Measurements from ENCODE around the gene TOLLIP. TPM values are rescaled to one million over a fixed set of nuclear protein-coding genes. Genes with fewer than 3 reads are reported as not detected.

The TOLLIP gene
- total and polyA plus RNA-seq, 9 of the 15 experiments (the other 6 are each of a cell fraction or from before 2014, with no cell fraction given): 0.23 to 22.8 (median 7.1) TPM

GRCh38 chr11:1351278-1351937 is 42.0 kb upstream of the TOLLIP start (continued):
- TF ChIP-seq, protein P1, sequence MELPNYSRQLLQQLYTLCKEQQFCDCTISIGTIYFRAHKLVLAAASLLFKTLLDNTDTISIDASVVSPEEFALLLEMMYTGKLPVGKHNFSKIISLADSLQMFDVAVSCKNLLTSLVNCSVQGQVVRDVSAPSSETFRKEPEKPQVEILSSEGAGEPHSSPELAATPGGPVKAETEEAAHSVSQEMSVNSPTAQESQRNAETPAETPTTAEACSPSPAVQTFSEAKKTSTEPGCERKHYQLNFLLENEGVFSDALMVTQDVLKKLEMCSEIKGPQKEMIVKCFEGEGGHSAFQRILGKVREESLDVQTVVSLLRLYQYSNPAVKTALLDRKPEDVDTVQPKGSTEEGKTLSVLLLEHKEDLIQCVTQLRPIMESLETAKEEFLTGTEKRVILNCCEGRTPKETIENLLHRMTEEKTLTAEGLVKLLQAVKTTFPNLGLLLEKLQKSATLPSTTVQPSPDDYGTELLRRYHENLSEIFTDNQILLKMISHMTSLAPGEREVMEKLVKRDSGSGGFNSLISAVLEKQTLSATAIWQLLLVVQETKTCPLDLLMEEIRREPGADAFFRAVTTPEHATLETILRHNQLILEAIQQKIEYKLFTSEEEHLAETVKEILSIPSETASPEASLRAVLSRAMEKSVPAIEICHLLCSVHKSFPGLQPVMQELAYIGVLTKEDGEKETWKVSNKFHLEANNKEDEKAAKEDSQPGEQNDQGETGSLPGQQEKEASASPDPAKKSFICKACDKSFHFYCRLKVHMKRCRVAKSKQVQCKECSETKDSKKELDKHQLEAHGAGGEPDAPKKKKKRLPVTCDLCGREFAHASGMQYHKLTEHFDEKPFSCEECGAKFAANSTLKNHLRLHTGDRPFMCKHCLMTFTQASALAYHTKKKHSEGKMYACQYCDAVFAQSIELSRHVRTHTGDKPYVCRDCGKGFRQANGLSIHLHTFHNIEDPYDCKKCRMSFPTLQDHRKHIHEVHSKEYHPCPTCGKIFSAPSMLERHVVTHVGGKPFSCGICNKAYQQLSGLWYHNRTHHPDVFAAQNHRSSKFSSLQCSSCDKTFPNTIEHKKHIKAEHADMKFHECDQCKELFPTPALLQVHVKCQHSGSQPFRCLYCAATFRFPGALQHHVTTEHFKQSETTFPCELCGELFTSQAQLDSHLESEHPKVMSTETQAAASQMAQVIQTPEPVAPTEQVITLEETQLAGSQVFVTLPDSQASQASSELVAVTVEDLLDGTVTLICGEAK (IDR thresholded peaks at IDR 0.05): no peak
- TF ChIP-seq, protein P1 (CRISPR knock-in tag; IDR thresholded peaks at IDR 0.05): no peak
- no peak for TF ChIP-seq OTX1 (CRISPR knock-in tag; IDR thresholded peaks at IDR 0.05)
- no peak for TF ChIP-seq HDAC3 (IDR thresholded peaks at IDR 0.05; ENCODE audit: borderline replicate concordance, partially characterized antibody)
- TF ChIP-seq RBBP5 (IDR thresholded peaks at IDR 0.05; ENCODE audit: borderline replicate concordance, insufficient read depth, low read length, poor library complexity, severe bottlenecking): no peak
- no peak for TF ChIP-seq THRAP3 (IDR thresholded peaks at IDR 0.05; ENCODE audit: borderline replicate concordance)
- TF ChIP-seq DPF2 (IDR thresholded peaks at IDR 0.05): no peak
- no peak for TF ChIP-seq KLF1 (tag; IDR thresholded peaks at IDR 0.05)
- no peak for TF ChIP-seq NCOA4 (IDR thresholded peaks at IDR 0.05; ENCODE audit: partially characterized antibody)
- TF ChIP-seq E2F5 (CRISPR knock-in tag; IDR thresholded peaks at IDR 0.05): no peak
- TF ChIP-seq ZEB2 (IDR thresholded peaks at IDR 0.05): peak; percentile 24; the same call in 1 of the 2 replicates
- no peak for TF ChIP-seq SREBF1 (IDR thresholded peaks at IDR 0.05; ENCODE audit: borderline replicate concordance, low read depth, low read length)
- no peak for TF ChIP-seq ZNF764 (CRISPR knock-in tag; IDR thresholded peaks at IDR 0.05; ENCODE audit: low read depth)
- TF ChIP-seq ZBTB26 (CRISPR knock-in tag; IDR thresholded peaks at IDR 0.05): no peak
- TF ChIP-seq MCM7 (IDR thresholded peaks at IDR 0.05): no peak

Data from K562 (cell line).